HFF-Myc (cell line): ENCODE measurements around the gene SENP6.

Experiments used
- DNase-seq: peaks from one replicate; pipeline ENCODE4 v3.0.0-alpha.2; 2011; ENCODE audit warnings: low read depth; ENCODE audit errors: extremely low read depth
- H3K4me3 ChIP-seq: replicated peaks from 2 replicates; pipeline ENCODE4 v1.5.1; 2011; ENCODE audit warnings: low read depth, mild to moderate bottlenecking, control low read depth, low read length
- CTCF ChIP-seq: IDR thresholded peaks from 2 replicates; pipeline ENCODE4 v1.5.1; 2012; ENCODE audit warnings: mild to moderate bottlenecking, low read depth, low read length, control low read depth; ENCODE audit errors: missing control alignments

SENP6 gene

GRCh38 chr6:75618437-75618836 lies 16.8 kb downstream of the SENP6 start:
- DNase-seq = no peak
- no peak for TF ChIP-seq CTCF
- no peak overlapping the region for H3K4me3 ChIP-seq

GRCh38 chr6:75619230-75619899 lies 17.7 kb downstream of the SENP6 start:
- TF ChIP-seq CTCF = no peak
- no peak for DNase-seq
- no peak overlapping the region for H3K4me3 ChIP-seq

GRCh38 chr6:75620381-75621304 lies 19.0 kb downstream of the SENP6 start:
- no peak for DNase-seq
- H3K4me3 ChIP-seq = no peak overlapping the region
- no peak for TF ChIP-seq CTCF

GRCh38 chr6:75621846-75622245 lies 20.2 kb downstream of the SENP6 start:
- H3K4me3 ChIP-seq = no peak overlapping the region
- TF ChIP-seq CTCF = no peak
- DNase-seq = no peak

- no peak for DNase-seq
- TF ChIP-seq CTCF = no peak
- H3K4me3 ChIP-seq = no peak overlapping the region
Measured at GRCh38 chr6:75623491-75623890, 21.8 kb downstream of the SENP6 start.

- no peak for TF ChIP-seq CTCF
- no peak overlapping the region for H3K4me3 ChIP-seq
- no peak for DNase-seq
Measured at GRCh38 chr6:75624335-75624734, 22.7 kb downstream of the SENP6 start.
